Measurements from ENCODE around the gene MYO7B. TPM values are rescaled to one million over a fixed set of nuclear protein-coding genes. Genes with fewer than 3 reads are reported as not detected.

The MYO7B gene
- total RNA-seq, 4 donors from 2014 or later: 2.3 to 13.0 (median 4.8) TPM

DNA sequence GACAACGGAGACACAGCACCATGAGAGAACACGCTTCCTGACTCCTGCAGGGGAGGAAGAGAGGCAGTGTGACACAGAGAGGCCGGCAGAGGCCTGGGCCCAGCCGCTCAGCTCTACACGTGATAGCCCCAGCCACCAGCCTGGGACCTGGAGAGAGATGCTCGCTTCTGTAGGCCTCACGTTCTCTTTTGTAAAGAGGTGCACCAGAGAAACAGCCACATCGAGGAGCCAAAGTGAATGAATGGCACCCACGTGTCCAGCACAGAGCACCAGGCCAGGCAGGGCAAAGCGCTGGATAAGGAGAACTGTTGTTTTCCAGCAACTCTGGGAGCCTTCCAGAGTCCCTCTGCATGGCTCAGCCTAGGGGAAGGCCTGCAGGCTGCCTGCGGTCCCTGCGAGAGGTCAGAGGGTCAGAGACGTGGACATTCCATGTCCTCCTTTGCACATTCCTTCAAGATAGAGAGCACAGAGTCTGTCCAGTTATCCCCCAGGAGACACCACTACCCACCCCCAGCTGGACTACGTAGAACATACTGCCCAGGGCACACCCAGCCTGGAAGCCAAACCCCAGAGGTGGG lies 125.7 kb downstream of the MYO7B start:
- no peak overlapping the region for H3K4me3 ChIP-seq (ENCODE audit: low read depth, poor library complexity, severe bottlenecking)
- WGBS, 2 donors: 86 to 87% methylated on average over 9 to 14 of the region's 14 CpGs
- no peak for DNase-seq (ENCODE audit: low spot score in 2 of 2)

DNA sequence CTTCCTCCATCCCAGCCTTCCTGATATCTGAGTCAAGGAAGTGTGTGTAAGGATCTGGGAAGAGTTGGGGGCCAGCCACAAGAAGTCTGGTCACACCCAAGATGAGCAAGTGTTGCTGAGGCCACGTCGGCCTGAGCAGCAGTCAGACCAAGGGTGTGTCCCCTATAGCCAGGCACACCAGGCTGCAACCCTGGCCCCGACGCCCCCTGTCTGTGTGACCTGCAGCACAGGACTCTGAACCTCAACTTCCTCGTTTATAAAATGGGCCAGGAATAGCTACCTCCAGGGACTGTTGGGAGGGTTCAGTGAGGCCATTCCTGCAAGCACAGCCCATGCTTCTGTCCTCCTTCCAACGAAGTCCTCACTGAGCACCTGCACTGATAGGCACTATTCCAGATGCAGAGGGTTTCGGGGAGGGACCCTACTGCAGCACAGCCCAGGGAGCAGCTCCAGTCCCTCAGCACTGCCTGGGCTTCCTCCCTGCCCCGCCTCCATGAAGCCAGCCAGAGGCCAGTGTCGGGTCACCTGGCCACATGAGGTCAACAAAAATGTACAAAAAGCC lies 126.5 kb downstream of the MYO7B start:
- no peak for TF ChIP-seq POLR2A (IDR thresholded peaks at IDR 0.05)
- TF ChIP-seq, protein P1, sequence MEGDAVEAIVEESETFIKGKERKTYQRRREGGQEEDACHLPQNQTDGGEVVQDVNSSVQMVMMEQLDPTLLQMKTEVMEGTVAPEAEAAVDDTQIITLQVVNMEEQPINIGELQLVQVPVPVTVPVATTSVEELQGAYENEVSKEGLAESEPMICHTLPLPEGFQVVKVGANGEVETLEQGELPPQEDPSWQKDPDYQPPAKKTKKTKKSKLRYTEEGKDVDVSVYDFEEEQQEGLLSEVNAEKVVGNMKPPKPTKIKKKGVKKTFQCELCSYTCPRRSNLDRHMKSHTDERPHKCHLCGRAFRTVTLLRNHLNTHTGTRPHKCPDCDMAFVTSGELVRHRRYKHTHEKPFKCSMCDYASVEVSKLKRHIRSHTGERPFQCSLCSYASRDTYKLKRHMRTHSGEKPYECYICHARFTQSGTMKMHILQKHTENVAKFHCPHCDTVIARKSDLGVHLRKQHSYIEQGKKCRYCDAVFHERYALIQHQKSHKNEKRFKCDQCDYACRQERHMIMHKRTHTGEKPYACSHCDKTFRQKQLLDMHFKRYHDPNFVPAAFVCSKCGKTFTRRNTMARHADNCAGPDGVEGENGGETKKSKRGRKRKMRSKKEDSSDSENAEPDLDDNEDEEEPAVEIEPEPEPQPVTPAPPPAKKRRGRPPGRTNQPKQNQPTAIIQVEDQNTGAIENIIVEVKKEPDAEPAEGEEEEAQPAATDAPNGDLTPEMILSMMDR (IDR thresholded peaks at IDR 0.05): no peak
- no peak for DNase-seq (ENCODE audit: low spot score in 2 of 2)

More for the DNA sequence above, 125.7 kb downstream of the MYO7B start:
- intact Hi-C loops (cut with DNase I; ENCODE audit: low total_unique reads): no loop called here
- TF ChIP-seq POLR2A (IDR thresholded peaks at IDR 0.05): no peak
- TF ChIP-seq, protein P1 (IDR thresholded peaks at IDR 0.05): no peak

DNA sequence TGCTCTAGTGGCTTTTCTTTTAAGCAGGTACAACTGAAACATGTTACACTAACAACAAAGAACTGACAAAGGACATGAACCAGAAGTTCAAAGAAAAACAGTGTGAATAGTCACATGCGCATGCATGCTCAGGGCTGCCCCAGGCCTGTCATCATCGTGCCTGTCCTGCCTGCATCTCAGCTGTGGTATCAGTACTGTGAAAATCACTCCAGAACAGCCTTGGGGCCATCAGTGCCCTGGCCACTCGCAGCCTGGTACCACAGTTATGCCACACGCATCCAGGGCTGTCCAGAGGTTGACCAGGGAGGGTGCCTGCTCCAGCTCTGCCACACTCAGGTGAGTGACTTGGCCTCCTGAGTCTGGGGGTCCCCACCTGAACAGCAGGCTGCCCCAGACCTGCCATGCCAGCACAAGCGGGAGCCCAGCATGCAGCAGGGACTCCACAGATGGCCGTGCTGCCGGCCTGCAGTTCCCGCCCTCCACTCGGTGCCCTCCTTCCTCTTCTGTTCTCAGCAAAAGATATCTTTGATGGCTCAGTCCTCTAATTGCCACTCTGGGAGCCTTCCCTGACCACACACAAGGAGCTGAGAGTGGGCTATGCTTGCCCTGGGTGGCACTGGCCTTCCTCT lies 127.6 kb downstream of the MYO7B start:
- 40 to 59% methylated on average over 8 to 9 of the region's 9 CpGs for WGBS, 2 donors
- no peak for TF ChIP-seq POLR2A (IDR thresholded peaks at IDR 0.05)
- TF ChIP-seq, protein P1 (IDR thresholded peaks at IDR 0.05): no peak
- no peak overlapping the region for H3K4me3 ChIP-seq (ENCODE audit: low read depth, poor library complexity, severe bottlenecking)
- intact Hi-C loops (cut with DNase I; ENCODE audit: low total_unique reads): no loop called here
- no peak for DNase-seq (ENCODE audit: low spot score in 2 of 2)

More for the DNA sequence above, 126.5 kb downstream of the MYO7B start:
- H3K4me3 ChIP-seq (ENCODE audit: low read depth, poor library complexity, severe bottlenecking): no peak overlapping the region
- intact Hi-C loops (cut with DNase I; ENCODE audit: low total_unique reads): no loop called here
- WGBS, 2 donors: 39 to 49% methylated on average over 9 of the region's 9 CpGs

DNA sequence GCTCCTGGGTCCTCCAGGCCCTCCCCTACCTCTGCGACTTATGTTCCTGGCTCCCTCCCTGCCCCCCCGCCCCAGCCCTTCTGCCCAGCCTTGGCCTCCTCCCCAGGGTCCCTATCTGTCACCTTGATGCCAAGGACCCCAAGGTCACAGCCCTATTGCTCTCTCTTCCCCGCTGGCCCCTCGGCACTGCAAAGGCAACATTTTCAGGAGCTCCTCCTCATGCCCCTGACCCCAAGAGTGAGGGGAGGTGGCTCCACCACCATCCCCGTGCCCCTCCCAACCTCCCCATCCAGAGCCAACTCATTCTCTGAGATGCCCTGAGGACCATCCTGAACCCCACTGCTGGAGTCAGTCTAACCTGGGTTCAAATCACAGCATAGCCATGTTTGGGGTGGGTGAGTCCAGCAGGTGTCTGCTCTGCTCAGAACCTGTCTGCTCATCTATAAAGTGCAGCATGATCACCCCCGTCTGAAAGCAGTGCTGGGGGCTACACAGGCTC lies 128.1 kb downstream of the MYO7B start:
- intact Hi-C loops (cut with DNase I; ENCODE audit: low total_unique reads): no loop called here
- WGBS, 2 donors: 72 to 78% methylated on average over 6 of the region's 6 CpGs

DNA sequence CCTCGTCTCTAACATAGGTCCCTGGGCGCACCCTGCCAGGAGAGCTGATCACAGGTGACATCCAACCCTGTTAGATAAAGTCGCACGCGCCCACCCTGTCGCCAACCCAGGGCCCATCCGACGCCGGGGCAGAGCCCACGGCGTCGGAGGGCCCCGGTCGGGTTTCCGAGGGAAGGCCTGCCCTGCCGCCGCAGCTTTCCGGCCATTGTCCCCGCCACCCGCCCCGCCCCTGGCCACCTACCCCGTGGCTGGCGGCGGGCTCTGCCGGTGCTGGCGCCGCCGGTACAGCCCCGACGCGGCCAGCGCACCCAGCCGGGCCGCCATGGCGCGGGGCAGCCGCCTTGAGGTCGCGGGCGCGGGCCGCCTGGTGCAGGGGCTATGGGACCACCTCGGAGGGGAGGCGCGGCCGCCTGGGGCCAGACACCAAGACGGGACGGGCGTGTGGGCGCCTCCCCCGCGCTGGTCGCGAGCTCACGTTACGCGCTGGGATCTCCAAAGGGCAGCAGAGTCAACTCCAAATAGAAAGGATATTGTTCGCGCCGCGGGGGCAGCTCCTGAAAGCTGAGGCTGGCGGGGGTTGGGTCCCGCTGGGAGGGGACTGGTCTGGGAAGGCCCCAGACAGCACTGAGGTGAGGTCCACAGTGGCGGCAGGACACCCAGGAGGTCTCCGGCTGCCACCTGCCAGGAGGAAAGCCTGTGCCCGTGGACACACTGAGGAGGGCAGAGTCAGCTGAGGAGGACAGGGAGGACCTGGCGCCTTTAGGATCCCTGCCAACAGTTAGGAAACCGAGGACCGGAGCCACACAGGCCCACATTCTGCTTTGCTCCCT lies 128.8 kb downstream of the MYO7B start:
- TF ChIP-seq POLR2A (IDR thresholded peaks at IDR 0.05): no peak
- TF ChIP-seq, protein P1 (IDR thresholded peaks at IDR 0.05): no peak
- H3K4me3 ChIP-seq (ENCODE audit: low read depth, poor library complexity, severe bottlenecking): no peak overlapping the region
- WGBS, 2 donors: 28 to 37% methylated on average over 34 to 40 of the region's 69 CpGs
- peak in 1 of 2 donors; percentile 85 for DNase-seq (ENCODE audit: low spot score in 2 of 2)
- intact Hi-C loops (cut with DNase I; ENCODE audit: low total_unique reads): no loop called here

More for the DNA sequence above, 128.1 kb downstream of the MYO7B start:
- TF ChIP-seq, protein P1 (IDR thresholded peaks at IDR 0.05): no peak
- TF ChIP-seq POLR2A (IDR thresholded peaks at IDR 0.05): no peak
- DNase-seq (ENCODE audit: low spot score in 2 of 2): peak in 1 of 2 donors; percentile 81
- H3K4me3 ChIP-seq (ENCODE audit: low read depth, poor library complexity, severe bottlenecking): no peak overlapping the region

All from lower leg skin (tissue), 4 donors.